HG03039 (cell line): ENCODE data around the gene PNPO.
A peak's percentile ranks its signal among the peaks of the same experiment; 100 is the strongest.

Experiments used
- ATAC-seq: cut with Tn5 transposase; IDR thresholded peaks from one replicate; pipeline ENCODE4 v1.9.1; 2021; ENCODE audit warnings: mild to moderate bottlenecking, moderate library complexity; ENCODE audit not compliant: unreplicated experiment

Gene PNPO

GRCh38 chr17:47941246-47942095, at the start of gene PNPO:
PNPO (plus strand) TSS chr17:47941571; CDS start chr17:47941676, 105 bp downstream.
- peak; percentile 82 for ATAC-seq

DNA sequence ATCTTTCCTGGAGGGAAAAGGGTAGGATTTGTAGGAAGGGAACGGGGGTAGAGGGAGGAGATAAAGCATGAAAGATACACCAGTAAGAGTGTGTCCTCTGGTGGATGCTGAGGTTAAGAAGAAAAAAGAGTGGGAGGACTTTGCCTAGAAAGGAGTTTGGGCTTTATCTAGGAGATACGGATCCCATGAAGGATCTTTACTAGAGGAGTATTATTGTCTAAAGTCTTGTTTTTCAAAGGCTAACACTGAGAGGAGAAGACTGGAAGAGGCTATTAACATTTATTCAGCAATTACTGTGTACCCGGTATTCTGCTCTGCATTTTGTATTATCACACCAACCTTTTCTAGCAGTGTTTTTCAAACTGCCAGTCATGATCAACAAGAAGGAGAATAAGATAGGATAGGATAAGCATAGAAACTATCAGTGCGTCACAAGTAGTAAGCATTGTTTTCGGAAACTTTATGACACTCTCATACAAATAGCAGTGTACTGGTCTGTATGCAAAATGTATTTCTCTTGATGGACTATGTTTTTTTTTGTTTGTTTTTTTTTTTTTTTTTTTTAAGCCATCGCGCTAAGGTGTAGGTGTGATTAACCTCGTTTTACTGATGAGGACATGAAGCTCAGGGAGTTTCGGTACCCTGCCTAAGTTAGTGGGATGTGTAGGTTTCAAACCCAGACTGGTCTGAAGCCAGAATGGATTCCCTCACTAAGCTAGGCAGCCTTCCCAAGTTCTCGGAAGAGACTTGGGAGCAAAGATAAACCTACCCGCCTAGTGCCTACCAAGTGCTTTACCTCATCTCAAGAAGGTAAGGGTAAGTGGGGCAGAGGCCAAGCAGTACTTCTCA, 46.6 kb upstream of the PNPO start:
- no peak for ATAC-seq

GRCh38 chr17:47895347-47895855, 46.0 kb upstream of the PNPO start:
- no peak for ATAC-seq

DNA sequence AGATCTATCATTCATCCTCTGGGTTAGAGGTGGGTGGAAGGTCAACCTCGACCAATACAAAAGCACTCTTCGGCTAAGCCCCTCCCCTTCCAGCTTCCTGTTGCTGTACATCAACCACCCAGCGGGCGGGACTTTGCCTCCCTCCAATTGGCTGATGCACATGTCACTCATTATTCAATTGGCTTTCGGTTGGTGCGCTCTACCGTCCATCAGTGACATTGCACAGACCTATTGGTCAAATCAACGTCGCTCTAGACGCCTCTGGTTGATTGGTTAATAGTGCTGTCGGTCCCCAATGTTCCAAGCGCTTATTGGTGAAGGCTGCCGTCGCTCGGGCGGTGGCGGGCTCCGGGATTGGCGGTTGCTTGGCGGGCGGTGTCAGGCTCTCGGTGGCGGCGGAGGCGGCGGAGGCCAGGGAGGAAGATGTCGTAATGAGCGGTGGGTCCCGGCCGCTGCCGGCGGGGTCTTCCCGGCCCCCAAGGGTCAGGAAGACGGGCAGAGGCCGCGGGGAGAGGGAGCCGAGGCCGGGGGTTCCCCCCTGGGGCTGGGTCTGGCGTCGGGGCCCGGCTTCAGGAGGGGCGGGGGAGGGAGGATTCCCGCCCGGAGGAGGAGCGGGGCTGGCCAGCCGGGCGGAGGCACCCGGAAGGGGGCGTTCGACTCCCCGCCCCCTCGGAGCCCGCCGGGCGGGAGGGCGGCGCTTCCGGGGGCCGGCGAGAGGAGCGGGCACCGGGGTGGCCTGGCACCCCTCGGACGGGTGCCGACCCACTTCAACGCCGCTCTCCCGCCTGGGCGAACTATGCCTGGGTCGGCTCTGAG, 45.3 kb upstream of the PNPO start, which contains the start of gene SP2:
Gene SP2 (plus strand): TSS at position 381 of the 816 bp plus-strand sequence. CDS start 51 bp downstream, at position 432.
- peak; percentile 87 for ATAC-seq

GRCh38 chr17:47896672-47897490, 44.5 kb upstream of the PNPO start:
- no peak for ATAC-seq

DNA sequence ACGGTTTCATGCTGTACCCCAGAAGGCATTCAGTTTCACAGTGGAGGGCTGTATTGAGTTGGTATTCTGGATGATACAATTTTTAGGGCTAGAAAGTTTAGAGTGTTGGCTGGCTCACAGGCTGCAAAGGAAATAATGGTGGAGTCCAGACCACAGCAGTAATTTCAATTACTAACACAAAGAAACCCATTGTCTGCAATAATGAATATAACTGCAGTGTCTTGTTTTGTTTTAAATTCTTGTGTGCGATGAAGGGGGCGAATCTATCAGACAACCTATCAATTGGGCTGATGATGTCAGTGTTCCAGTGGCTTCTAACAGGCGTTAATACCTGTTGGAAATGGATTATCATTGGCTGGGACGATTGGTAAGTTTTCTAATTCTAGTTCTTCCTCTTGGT, 43.8 kb upstream of the PNPO start:
- ATAC-seq, result no peak

GRCh38 chr17:47898241-47898640, 43.1 kb upstream of the PNPO start:
- ATAC-seq, result no peak

- ATAC-seq, result no peak
Observed at GRCh38 chr17:47899643-47900042, 41.7 kb upstream of the PNPO start.

- ATAC-seq, result no peak
Observed at GRCh38 chr17:47901423-47901822, 39.9 kb upstream of the PNPO start.

DNA sequence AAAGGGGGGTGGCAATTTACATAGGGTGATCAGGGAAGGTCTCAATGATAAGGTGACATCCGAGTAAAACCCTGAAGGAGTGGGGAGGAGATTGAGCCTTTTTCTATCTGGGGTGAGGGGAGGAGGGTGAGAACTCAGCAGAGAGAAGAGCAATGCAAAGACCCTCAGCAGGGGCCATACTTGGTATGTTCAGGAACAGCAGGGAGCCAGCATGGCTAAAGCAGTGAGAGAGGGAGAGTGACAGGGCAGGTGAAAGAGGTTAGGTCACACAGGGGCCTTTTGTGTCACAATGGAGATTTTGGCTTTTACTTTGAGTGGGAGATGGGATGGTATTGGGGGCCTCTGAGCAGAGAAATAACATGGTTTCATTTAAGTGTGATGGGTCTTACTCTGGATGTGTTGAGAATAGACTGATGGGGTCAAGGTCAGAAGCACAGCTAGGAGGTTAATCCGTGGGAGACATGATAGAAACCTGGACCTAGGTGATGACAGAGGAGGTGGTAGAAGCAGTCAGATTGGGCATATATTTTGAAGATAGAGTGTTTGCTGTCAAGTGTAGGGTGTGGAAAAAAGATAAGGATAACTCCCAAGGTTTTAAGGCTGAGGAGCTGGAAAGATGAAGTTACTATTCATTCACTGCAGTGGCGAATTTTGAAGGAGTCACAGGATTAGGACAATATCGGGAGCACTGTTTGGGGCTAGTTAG, 39.2 kb upstream of the PNPO start:
- no peak for ATAC-seq

DNA sequence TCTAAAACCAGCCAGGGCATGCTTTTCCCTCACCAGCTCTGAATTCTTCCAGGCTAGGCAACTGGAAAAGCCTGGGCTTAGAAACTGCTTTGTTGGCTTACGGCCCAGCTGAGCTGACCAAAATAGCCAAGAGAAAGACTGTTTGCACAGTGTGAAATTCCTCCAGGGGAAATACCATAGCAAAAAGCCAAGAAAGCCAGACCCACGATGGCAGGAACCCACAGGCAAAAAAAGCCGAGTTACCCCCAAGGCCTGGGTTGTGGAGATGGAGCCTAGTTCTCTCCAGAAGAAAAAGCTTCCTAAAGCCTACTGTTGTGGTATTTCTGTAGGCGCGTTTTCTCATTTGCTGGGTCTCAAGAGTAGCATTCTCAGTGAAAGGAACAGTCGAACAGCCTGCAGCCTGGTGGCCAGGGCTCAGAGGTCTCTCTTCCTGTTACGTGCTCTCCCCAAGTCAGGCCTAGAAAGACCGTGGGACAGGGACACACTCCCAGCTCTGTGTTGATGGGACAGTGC, 36.1 kb upstream of the PNPO start:
- ATAC-seq, result no peak

GRCh38 chr17:47906443-47906842, 34.9 kb upstream of the PNPO start:
- ATAC-seq, result no peak

GRCh38 chr17:47907932-47908562, 33.3 kb upstream of the PNPO start:
- no peak for ATAC-seq

GRCh38 chr17:47913050-47913449, 28.3 kb upstream of the PNPO start:
- no peak for ATAC-seq

DNA sequence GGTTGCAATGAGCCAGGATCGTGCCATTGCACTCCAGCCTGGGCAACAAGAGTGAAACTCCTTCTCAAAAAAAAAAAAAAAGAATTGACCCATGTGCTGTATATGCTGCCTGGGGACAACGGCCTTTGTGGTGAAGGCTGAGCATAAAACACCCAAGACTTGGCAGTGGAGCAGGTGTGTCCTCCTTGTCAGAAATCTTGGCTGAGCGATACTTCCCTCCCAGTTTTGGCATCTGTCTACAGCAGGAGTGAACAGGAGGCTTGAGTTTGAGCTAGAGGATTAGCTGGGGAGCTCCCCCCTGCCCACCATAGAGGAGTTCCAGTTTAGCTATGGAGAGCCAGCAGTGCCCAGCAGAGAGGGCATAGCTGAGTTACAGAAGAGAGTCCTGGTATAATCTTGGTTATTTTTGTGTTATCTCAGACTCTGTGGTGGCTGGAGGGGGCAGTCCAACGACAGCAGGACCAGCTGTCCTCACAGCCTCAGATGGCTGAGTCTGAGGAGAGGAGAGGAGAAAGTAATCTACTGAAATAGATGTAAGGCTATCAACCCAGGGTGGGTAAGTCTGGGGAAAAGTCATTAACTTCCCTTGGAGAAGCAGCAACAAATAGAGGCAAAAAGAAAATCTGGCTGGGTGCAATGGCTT, 26.9 kb upstream of the PNPO start:
- no peak for ATAC-seq

- ATAC-seq, result no peak
Observed at GRCh38 chr17:47915776-47916398, 25.5 kb upstream of the PNPO start.

GRCh38 chr17:47916489-47917208, 24.7 kb upstream of the PNPO start:
- ATAC-seq, result no peak
